Uterus (tissue), 2 donors: ENCODE measurements around the gene MAP3K10.

ENCODE experiments used
- CTCF ChIP-seq, 4 experiments: fragments of 200-600 bp in 2 of 4; fragments of 450-650 bp in 2 of 4; sonication (generic) in 2 of 4; IDR thresholded peaks; one replicate each; pipeline ENCODE4 v1.5.1; 2016 to 2019; ENCODE audit warnings: antibody characterized with exemption in 4 of 4, mild to moderate bottlenecking in 2 of 4, moderate library complexity in 1 of 4
- POLR2A ChIP-seq, 2 donors: fragments of 450-650 bp; IDR thresholded peaks; one replicate each; pipeline ENCODE4 v1.6.1; 2016; ENCODE audit warnings: antibody characterized with exemption in 2 of 2, mild to moderate bottlenecking in 1 of 2, moderate library complexity in 1 of 2

- TF ChIP-seq CTCF (IDR thresholded peaks at IDR 0.05): no peak
- no peak for TF ChIP-seq POLR2A (IDR thresholded peaks at IDR 0.05)
Measured at GRCh38 chr19:40228863-40229262, 37.6 kb downstream of the MAP3K10 start.
